WERI-Rb-1 (cell line): ENCODE measurements around the gene NAGS.

Experiments used
- DNase-seq: peaks from one replicate; pipeline ENCODE4 v3.0.0-alpha.2; 2020
- H3K27ac ChIP-seq: fragments of 250-450 bp; sonication (Bioruptor Pico); 2 replicates; pipeline ENCODE4 v1.5.1; 2020; ENCODE audit warnings: mild to moderate bottlenecking, moderate library complexity
- H3K27me3 ChIP-seq: fragments of 250-450 bp; sonication (Bioruptor Pico); 2 replicates; pipeline ENCODE4 v1.5.1; 2021; ENCODE audit warnings: mild to moderate bottlenecking, low read depth, moderate library complexity; ENCODE audit not compliant: insufficient read depth, severe bottlenecking
- H3K36me3 ChIP-seq: fragments of 250-450 bp; sonication (Bioruptor Pico); 2 replicates; pipeline ENCODE4 v1.5.1; 2020; ENCODE audit warnings: mild to moderate bottlenecking, moderate library complexity
- H3K4me3 ChIP-seq: 2 replicates; pipeline ENCODE4 v1.5.1; 2011; ENCODE audit warnings: low read depth, mild to moderate bottlenecking, control low read depth, low read length
- H3K9me3 ChIP-seq: fragments of 250-450 bp; sonication (Bioruptor Pico); 2 replicates; pipeline ENCODE4 v1.5.1; 2021; ENCODE audit warnings: mild to moderate bottlenecking, moderate library complexity; ENCODE audit not compliant: severe bottlenecking
- CTCF ChIP-seq: IDR thresholded peaks from 2 replicates; pipeline ENCODE4 v1.5.1; 2011; ENCODE audit warnings: low read depth, mild to moderate bottlenecking, control low read depth, inconsistent platforms, low read length

Gene NAGS

GRCh38 chr17:44004761-44005526, 522 bp downstream of the NAGS start:
- DNase-seq: no peak
- H3K36me3 ChIP-seq: peaks cover 3% of the 10 kb centered on the region; the same call in 1 of the 2 replicates
- TF ChIP-seq CTCF: no peak
- no peak overlapping the region for H3K27ac ChIP-seq
- no peaks in the 10 kb centered on the region for H3K27me3 ChIP-seq
- no peak overlapping the region for H3K4me3 ChIP-seq
- no peaks in the 10 kb centered on the region for H3K9me3 ChIP-seq

DNA sequence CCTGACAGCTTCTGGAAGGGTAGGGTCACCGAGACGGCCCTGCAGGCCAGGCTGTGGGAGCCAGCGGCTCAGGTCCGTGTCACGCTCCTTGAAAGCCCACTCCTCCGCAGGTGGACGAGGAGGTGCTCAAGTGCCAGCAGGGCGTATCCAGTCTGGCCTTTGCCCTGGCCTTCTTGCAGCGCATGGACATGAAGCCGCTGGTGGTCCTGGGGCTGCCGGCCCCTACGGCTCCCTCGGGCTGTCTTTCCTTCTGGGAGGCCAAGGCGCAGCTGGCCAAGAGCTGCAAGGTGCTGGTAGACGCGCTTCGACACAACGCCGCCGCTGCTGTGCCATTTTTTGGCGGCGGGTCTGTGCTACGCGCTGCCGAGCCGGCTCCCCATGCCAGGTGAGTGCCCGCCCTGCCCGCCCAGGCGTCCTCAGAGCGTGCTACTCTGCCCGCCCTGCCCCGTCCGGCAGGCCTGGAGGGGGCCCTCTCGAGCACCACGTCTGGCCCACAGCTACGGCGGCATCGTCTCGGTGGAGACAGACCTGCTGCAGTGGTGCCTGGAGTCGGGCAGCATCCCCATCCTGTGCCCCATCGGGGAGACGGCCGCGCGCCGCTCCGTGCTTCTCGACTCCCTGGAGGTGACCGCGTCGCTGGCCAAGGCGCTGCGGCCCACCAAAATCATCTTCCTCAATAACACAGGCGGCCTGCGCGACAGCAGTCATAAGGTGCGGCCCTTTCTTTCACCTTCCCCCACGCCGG, 1.3 kb downstream of the NAGS start:
- no peak for TF ChIP-seq CTCF
- no peak for DNase-seq
- H3K4me3 ChIP-seq: peak overlapping the region; percentile 82
- peak overlapping the region; percentile 67 for H3K27ac ChIP-seq
- H3K36me3 ChIP-seq: peaks cover 3% of the 10 kb centered on the region; the same call in 1 of the 2 replicates
- H3K9me3 ChIP-seq: no peaks in the 10 kb centered on the region
- no peaks in the 10 kb centered on the region for H3K27me3 ChIP-seq

- Histone ChIP-seq H3K27me3 (no peaks in the 10 kb centered on the region), H3K27ac (peak overlapping the region; percentile 67), H3K4me3 (peak overlapping the region; percentile 82), H3K36me3 (peaks cover 4% of the 10 kb centered on the region), H3K9me3 (no peaks in the 10 kb centered on the region)
- no peak for TF ChIP-seq CTCF
- DNase-seq: no peak
Observed at GRCh38 chr17:44006272-44006597, 1.8 kb downstream of the NAGS start.

GRCh38 chr17:44006598-44007345, 2.4 kb downstream of the NAGS start:
- Histone ChIP-seq H3K36me3 (peaks cover 9% of the 10 kb centered on the region), H3K27me3 (no peaks in the 10 kb centered on the region), H3K27ac (peak overlapping the region; percentile 67), H3K4me3 (peak overlapping the region; percentile 82), H3K9me3 (no peaks in the 10 kb centered on the region)
- TF ChIP-seq CTCF: peak; percentile 96
- DNase-seq: peak; percentile 100

- Histone ChIP-seq H3K27ac (peak overlapping the region; percentile 67), H3K27me3 (no peaks in the 10 kb centered on the region), H3K9me3 (no peaks in the 10 kb centered on the region), H3K36me3 (peaks cover 17% of the 10 kb centered on the region), H3K4me3 (peak overlapping the region; percentile 82)
- no peak for DNase-seq
- TF ChIP-seq CTCF: no peak
Observed at GRCh38 chr17:44007346-44008204, 3.2 kb downstream of the NAGS start.
